Pancreas (tissue), 10 donors: Measurements from ENCODE around the gene SNX6. TPM values are rescaled to one million over a fixed set of nuclear protein-coding genes. Genes with fewer than 3 reads are reported as not detected.

Experiments
- ATAC-seq, 4 donors: fragments of 200-7000 bp; cut with Tn5 transposase; one replicate each; pipeline versions ENCODE4 v1.8.0 to v1.9.1; 2020; ENCODE audit warnings: mild to moderate bottlenecking in 4 of 4, moderate library complexity in 4 of 4
- DNase-seq, 6 donors: peaks; one replicate each; pipeline ENCODE4 v3.0.0-alpha.2; 2020
- FAIRE-seq: peaks from 2 replicates; lab custom pipeline; 2012; peaks lifted over from hg19 to GRCh38; lab: Jason Lieb, UNC
- H3K27ac ChIP-seq, 4 donors: fragments of 200-600 bp; sonication (generic); 1 replicate in 3 of 4; 2 replicates in 1 of 4; pipeline versions ENCODE4 v1.5.0 to v1.8.0; 2020
- H3K27me3 ChIP-seq, 4 donors: fragments of 200-600 bp; one replicate each; pipeline ENCODE4 v1.8.0; 2021
- H3K36me3 ChIP-seq, 3 donors: fragments of 200-600 bp; sonication (generic) in 1 of 3; one replicate each; pipeline versions ENCODE4 v1.5.0 to v1.8.0; 2020 to 2021
- H3K4me1 ChIP-seq, 3 donors: fragments of 200-600 bp; one replicate each; pipeline ENCODE4 v1.8.0; 2021
- H3K4me3 ChIP-seq, 4 donors: fragments of 200-600 bp; sonication (generic) in 2 of 4; one replicate each; pipeline versions ENCODE4 v1.5.0 to v1.8.0; 2020 to 2021
- H3K9me3 ChIP-seq, 4 donors: fragments of 200-600 bp; one replicate each; pipeline ENCODE4 v1.8.0; 2021
- WGBS, 2 donors: extraction: QIAGEN DNeasy Blood & Tissue Kit; methylation state at CpG; one replicate each; pipeline ENCODE4 v1.1.7; 2013; 5-methylcytosine and 5-hydroxymethylcytosine counted together
- intact Hi-C, 3 donors: fragments of 100-400 bp; cut with DNase I; formaldehyde crosslinking; loops; one replicate each; pipeline versions ENCODE4 v1.11.1 to v1.14.2; 2022
- polyA plus RNA-seq, 2 donors: library from polyadenylated mRNA; stranded (reverse); fragments of 200-250 nt; gene quantifications; one replicate each; pipeline ENCODE4 v1.2.3, GENCODE V29; 2013
- total RNA-seq, 6 donors: library from RNA; stranded (reverse); fragmentation: NEBNext Ultra II Directional in 4 of 6; extraction: Animal tissue kit (Norgen Biotek cat#: 25700) in 4 of 6; gene quantifications; one replicate each; pipeline versions ENCODE4 v1.2.1 to v1.2.4, GENCODE V29; 2021 to 2023
- TF ChIP-seq, protein P1 (sequence below), 4 donors: fragments of 200-600 bp; sonication (generic) in 3 of 4; IDR thresholded peaks; one replicate each; pipeline versions ENCODE4 v1.5.0 to v1.8.0; 2021; ENCODE audit warnings: antibody characterized with exemption in 4 of 4
- donor health status: healthy with polysubstance abuse.
- donor health status: DM: no; HTN: no; CAD: no; lungs with moderate emphysema.
- donor health status: DM: no; HTN: no; CAD: no.
- donor health status: control.
- donor health status: control.
- donor health status: Bipolar disorder and iron deficiency.
- donor health status: DM: yes; HTN: yes; CAD: no.
- donor health status: DM: no; HTN: no; CAD: no.
- donor health status: DM: no; HTN: no; CAD: no.
- donor health status: DM: yes; HTN: yes; CAD: no.

SNX6 gene
- total and polyA plus RNA-seq, 8 donors = 10.2 to 35.8 (median 17.5) TPM

GRCh38 chr14:34604995-34605394 lies 25.0 kb downstream of the SNX6 start:
- WGBS, 2 donors = 89 to 98% methylated on average over 1 of the region's 1 CpG
- Histone ChIP-seq H3K4me3 (no peak overlapping the region), H3K36me3 (peaks cover 0 to 68% (median 17%) of the 10 kb centered on the region in 3 donors), H3K9me3 (no peaks in the 10 kb centered on the region), H3K4me1 (no peaks in the 10 kb centered on the region), H3K27ac (peak overlapping the region in 1 of 4 donors; percentile 15), H3K27me3 (no peaks in the 10 kb centered on the region)
- FAIRE-seq (no peak), DNase-seq (no peak), ATAC-seq (peak in 2 of 4 donors; percentile 51 to 58)
- intact Hi-C loops = no loop called here
- TF ChIP-seq, protein P1, sequence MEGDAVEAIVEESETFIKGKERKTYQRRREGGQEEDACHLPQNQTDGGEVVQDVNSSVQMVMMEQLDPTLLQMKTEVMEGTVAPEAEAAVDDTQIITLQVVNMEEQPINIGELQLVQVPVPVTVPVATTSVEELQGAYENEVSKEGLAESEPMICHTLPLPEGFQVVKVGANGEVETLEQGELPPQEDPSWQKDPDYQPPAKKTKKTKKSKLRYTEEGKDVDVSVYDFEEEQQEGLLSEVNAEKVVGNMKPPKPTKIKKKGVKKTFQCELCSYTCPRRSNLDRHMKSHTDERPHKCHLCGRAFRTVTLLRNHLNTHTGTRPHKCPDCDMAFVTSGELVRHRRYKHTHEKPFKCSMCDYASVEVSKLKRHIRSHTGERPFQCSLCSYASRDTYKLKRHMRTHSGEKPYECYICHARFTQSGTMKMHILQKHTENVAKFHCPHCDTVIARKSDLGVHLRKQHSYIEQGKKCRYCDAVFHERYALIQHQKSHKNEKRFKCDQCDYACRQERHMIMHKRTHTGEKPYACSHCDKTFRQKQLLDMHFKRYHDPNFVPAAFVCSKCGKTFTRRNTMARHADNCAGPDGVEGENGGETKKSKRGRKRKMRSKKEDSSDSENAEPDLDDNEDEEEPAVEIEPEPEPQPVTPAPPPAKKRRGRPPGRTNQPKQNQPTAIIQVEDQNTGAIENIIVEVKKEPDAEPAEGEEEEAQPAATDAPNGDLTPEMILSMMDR (IDR thresholded peaks at IDR 0.05) = no peak

DNA sequence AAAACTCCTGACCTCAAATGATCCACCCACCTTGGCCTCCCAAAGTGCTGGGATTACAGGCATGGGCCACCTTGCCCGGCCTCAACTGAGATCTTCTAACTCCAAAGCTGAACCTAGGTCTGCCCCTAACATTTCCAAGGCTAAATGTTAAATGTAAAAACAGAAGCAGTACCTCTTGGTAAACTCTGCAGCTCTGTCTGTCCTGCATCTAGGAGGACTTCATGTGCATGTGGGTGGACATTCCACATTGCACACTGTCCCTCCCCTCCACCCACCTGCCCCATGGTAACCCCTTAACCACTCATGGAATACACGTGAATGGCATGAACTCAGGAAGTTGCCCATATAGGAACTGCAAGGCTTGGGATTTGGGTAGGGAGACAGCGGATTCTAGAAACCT lies 33.1 kb downstream of the SNX6 start:
- peaks cover 0 to 68% (median 17%) of the 10 kb centered on the region in 3 donors for H3K36me3 ChIP-seq
- intact Hi-C loops = no loop called here
- FAIRE-seq (no peak), ATAC-seq (no peak), DNase-seq (peak in 1 of 6 donors; percentile 3)
- no peaks in the 10 kb centered on the region for H3K27me3 ChIP-seq
- H3K27ac ChIP-seq = no peak overlapping the region
- no peaks in the 10 kb centered on the region for H3K4me1 ChIP-seq
- H3K9me3 ChIP-seq = no peaks in the 10 kb centered on the region
- TF ChIP-seq, protein P1 (IDR thresholded peaks at IDR 0.05) = no peak
- 84 to 96% methylated on average over 3 of the region's 3 CpGs for WGBS, 2 donors
- H3K4me3 ChIP-seq = no peak overlapping the region

GRCh38 chr14:34593740-34594375 lies 36.1 kb downstream of the SNX6 start:
- intact Hi-C loops = no loop called here
- peak in 1 of 6 donors; percentile 17 for DNase-seq

DNA sequence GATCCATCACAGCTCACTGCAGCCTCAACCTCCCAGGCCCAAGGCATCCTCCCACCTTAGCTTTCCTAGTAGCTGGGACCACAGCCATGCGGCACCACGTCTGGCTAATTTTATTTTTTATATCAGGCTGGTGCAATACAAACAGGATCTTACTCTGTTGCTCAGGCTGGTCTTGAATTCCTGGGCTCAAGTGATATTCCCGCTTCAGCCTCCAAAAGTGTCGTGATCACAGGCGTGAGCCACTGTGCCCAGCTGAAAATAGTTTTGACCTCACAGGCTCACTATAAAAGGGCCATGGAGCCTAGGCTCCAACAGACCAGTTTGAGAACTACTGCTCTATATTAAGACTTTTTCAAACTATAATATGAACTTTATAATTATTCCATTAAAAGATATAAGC lies 37.3 kb downstream of the SNX6 start:
- peak in 1 of 6 donors; percentile 20 for DNase-seq
- ATAC-seq = no peak
- no peak overlapping the region for H3K4me3 ChIP-seq
- H3K9me3 ChIP-seq = no peaks in the 10 kb centered on the region
- TF ChIP-seq, protein P1 (IDR thresholded peaks at IDR 0.05) = no peak
- no peaks in the 10 kb centered on the region for H3K4me1 ChIP-seq
- FAIRE-seq = no peak
- no peak overlapping the region for H3K27ac ChIP-seq
- peaks cover 0 to 32% (median 14%) of the 10 kb centered on the region in 3 donors for H3K36me3 ChIP-seq
- intact Hi-C loops = no loop called here
- 94 to 98% methylated on average over 5 of the region's 5 CpGs for WGBS, 2 donors
- H3K27me3 ChIP-seq = no peaks in the 10 kb centered on the region

More at GRCh38 chr14:34593740-34594375, 36.1 kb downstream of the SNX6 start:
- Histone ChIP-seq H3K4me3 (no peak overlapping the region), H3K9me3 (no peaks in the 10 kb centered on the region), H3K36me3 (peaks cover 0 to 44% (median 17%) of the 10 kb centered on the region in 3 donors), H3K27me3 (no peaks in the 10 kb centered on the region), H3K4me1 (no peaks in the 10 kb centered on the region), H3K27ac (no peak overlapping the region)
- 97 to 98% methylated on average over 11 of the region's 11 CpGs for WGBS, 2 donors
- TF ChIP-seq, protein P1 (IDR thresholded peaks at IDR 0.05) = no peak
- ATAC-seq = no peak
- no peak for FAIRE-seq

DNA sequence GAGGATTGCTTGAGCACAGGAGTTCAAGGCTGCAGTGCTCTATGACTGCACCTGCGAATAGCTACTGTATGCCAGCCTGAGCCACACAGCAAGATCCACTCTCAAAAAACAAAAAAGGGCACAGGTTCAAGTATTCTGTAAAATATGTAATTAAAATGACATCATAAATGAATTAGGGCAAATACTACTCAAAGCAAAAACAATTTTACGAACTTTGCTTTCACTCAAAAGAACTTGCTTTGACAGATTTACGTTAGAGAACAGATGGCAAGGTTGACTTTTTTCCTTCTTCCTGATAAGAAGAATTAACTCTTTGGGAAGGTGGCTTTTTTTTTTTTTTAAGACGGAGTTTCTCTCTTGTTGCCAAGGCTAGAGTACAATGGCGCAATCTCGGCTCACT lies 46.4 kb downstream of the SNX6 start:
- no peaks in the 10 kb centered on the region for H3K27me3 ChIP-seq
- TF ChIP-seq, protein P1 (IDR thresholded peaks at IDR 0.05) = no peak
- H3K9me3 ChIP-seq = no peaks in the 10 kb centered on the region
- FAIRE-seq = no peak
- no peak overlapping the region for H3K4me3 ChIP-seq
- intact Hi-C loops = no loop called here
- no peak overlapping the region for H3K27ac ChIP-seq
- ATAC-seq = no peak
- no peaks in the 10 kb centered on the region for H3K4me1 ChIP-seq
- WGBS, 2 donors = 55 to 61% methylated on average over 6 of the region's 6 CpGs
- DNase-seq = no peak
- H3K36me3 ChIP-seq = peaks cover 2 to 23% (median 10%) of the 10 kb centered on the region in 3 donors
